Activated CD8-positive, alpha-beta T cell treated with anti-CD3 and anti-CD28 coated beads for 36 hours (primary cell): Measurements from ENCODE around the gene SLIT3. TPM values are rescaled to one million over a fixed set of nuclear protein-coding genes. Genes with fewer than 3 reads are reported as not detected.
A peak's percentile ranks its signal among the peaks of the same experiment; 100 is the strongest.

Source experiments
- ATAC-seq: fragments of 200-7000 bp; cut with Tn5 transposase; one replicate; pipeline ENCODE4 v1.10.0; 2021; ENCODE audit warnings: mild to moderate bottlenecking, moderate library complexity
- CTCF ChIA-PET: fragments of 350-600 bp; sonication (Branson Sonifier 250); formaldehyde crosslinking; loops from one replicate; lab custom pipeline; 2021; ENCODE audit warnings: antibody characterized with exemption; lab: Charles Lee
- POLR2A ChIA-PET: fragments of 350-600 bp; sonication (Branson Sonifier 250); formaldehyde crosslinking; loops from one replicate; lab custom pipeline; 2021; ENCODE audit warnings: antibody characterized with exemption; lab: Charles Lee
- DNase-seq: peaks from one replicate; pipeline ENCODE4 v3.0.0-alpha.2; 2020
- H3K27ac Mint-ChIP-seq: one replicate; pipeline ENCODE4 v1.8.0; 2021; ENCODE audit warnings: mild to moderate bottlenecking, mixed read lengths
- H3K27me3 Mint-ChIP-seq: one replicate; pipeline ENCODE4 v1.8.0; 2021; ENCODE audit warnings: mixed read lengths
- H3K36me3 Mint-ChIP-seq: one replicate; pipeline ENCODE4 v1.8.0; 2021; ENCODE audit warnings: low read depth, mixed read lengths
- H3K4me1 Mint-ChIP-seq: one replicate; pipeline ENCODE4 v1.8.0; 2021; ENCODE audit warnings: low read depth, mixed read lengths
- H3K4me3 Mint-ChIP-seq: one replicate; pipeline ENCODE4 v1.8.0; 2021; ENCODE audit warnings: mild to moderate bottlenecking, moderate library complexity, mixed read lengths
- H3K9me3 Mint-ChIP-seq: one replicate; pipeline ENCODE4 v1.8.0; 2021; ENCODE audit warnings: mixed read lengths
- intact Hi-C: fragments of 100-400 bp; cut with micrococcal nuclease; formaldehyde crosslinking; loops from one replicate; pipeline ENCODE4 v1.10.0; 2022
- total RNA-seq, 2 experiments: library from RNA; stranded (reverse); gene quantifications; one replicate each; pipeline ENCODE4 v1.2.3, GENCODE V29; 2021
- TF ChIP-seq, protein P1 (sequence below): fragments of 200-600 bp; IDR thresholded peaks from one replicate; pipeline ENCODE4 v1.8.0; 2022; ENCODE audit warnings: antibody characterized with exemption, mild to moderate bottlenecking

Gene SLIT3
- total RNA-seq, 2 experiments from 2014 or later, result 0.69 to 0.74 TPM

DNA sequence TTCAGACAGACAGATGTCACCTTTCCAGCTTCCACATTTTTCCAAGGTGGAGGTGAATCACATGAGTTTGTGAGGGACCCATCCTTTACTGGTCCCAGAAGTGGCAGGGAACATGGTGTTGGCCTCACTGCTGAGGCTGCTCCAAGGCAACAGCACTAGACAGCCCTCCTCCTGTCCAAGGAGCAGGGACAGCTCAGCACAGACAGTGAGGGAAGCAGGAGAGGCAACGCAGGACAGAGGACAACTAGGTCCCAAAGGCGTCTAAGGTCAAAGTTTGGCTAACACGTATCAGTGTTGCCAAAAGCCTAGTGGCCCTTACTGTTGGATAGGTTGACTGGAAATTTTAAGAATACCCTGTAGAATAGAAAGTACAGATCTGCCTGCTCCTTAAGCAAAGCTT, 470.1 kb downstream of the SLIT3 start:
- H3K27ac Mint-ChIP-seq, result no peak overlapping the region
- intact Hi-C loops, result no loop called here
- H3K4me3 Mint-ChIP-seq, result no peak overlapping the region
- H3K36me3 Mint-ChIP-seq, result no peaks in the 10 kb centered on the region
- H3K4me1 Mint-ChIP-seq, result peaks cover 4% of the 10 kb centered on the region
- H3K27me3 Mint-ChIP-seq, result no peaks in the 10 kb centered on the region
- ChIA-PET CTCF (no interaction called here), POLR2A (interaction anchor here (0.6 kb wide), 1 partner anchor 42 kb away, joined by 3 read pairs; no protein-coding TSS in a partner anchor)
- no peaks in the 10 kb centered on the region for H3K9me3 Mint-ChIP-seq
- ATAC-seq (no peak), DNase-seq (no peak)
- TF ChIP-seq, protein P1, sequence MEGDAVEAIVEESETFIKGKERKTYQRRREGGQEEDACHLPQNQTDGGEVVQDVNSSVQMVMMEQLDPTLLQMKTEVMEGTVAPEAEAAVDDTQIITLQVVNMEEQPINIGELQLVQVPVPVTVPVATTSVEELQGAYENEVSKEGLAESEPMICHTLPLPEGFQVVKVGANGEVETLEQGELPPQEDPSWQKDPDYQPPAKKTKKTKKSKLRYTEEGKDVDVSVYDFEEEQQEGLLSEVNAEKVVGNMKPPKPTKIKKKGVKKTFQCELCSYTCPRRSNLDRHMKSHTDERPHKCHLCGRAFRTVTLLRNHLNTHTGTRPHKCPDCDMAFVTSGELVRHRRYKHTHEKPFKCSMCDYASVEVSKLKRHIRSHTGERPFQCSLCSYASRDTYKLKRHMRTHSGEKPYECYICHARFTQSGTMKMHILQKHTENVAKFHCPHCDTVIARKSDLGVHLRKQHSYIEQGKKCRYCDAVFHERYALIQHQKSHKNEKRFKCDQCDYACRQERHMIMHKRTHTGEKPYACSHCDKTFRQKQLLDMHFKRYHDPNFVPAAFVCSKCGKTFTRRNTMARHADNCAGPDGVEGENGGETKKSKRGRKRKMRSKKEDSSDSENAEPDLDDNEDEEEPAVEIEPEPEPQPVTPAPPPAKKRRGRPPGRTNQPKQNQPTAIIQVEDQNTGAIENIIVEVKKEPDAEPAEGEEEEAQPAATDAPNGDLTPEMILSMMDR, result no peak

DNA sequence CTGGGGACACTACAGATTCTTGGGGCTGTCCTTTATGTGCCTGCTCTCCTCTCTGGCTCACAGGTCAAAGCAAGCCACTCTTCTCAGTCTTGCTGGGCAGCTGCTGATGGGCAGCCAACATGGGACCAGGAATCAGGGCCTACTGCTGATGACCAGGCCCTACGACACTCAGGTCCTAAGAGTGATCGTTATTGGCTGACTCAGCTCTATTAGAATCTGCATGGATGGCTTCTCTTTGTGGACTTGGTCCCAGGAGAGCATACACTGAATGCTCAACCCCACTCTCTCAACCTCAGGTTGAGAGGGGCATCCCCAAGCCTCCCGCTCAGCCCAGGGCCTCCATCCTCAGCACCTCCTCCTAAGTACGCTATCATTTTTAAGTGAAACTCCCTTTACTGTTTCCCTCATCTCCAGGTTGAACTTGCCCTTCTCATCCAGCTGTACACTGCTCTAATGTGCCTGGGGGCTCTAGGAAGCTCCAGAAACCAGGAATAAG, 471.0 kb downstream of the SLIT3 start:
- ChIA-PET POLR2A (no interaction called here), CTCF (no interaction called here)
- DNase-seq (no peak), ATAC-seq (peak; percentile 20)
- Mint-ChIP-seq H3K4me3 (no peak overlapping the region), H3K4me1 (peaks cover 2% of the 10 kb centered on the region), H3K9me3 (no peaks in the 10 kb centered on the region), H3K27ac (no peak overlapping the region), H3K27me3 (no peaks in the 10 kb centered on the region), H3K36me3 (no peaks in the 10 kb centered on the region)
- TF ChIP-seq, protein P1, result no peak
- intact Hi-C loops, result no loop called here

DNA sequence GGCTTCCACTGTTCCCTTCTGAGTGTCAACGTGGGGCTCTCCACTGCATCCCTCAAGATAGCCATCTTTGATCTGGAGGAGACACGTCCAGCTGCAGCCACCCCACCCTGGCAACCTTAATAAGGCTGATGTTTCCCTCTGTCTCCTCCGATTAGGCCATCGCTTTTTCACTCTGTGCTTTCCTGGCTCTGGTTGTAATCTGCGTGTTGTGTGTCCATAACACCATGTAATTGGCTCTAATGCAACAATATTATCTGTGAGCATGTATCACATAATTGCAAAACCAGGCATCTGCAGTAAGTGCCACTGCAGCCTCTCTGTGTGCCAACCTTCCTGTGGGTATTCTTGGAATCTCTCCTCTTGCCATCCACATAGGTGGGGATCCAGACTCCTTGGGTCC, 471.9 kb downstream of the SLIT3 start:
- Mint-ChIP-seq H3K9me3 (no peaks in the 10 kb centered on the region), H3K27me3 (no peaks in the 10 kb centered on the region), H3K4me1 (peaks cover 2% of the 10 kb centered on the region), H3K27ac (no peak overlapping the region), H3K36me3 (no peaks in the 10 kb centered on the region), H3K4me3 (no peak overlapping the region)
- intact Hi-C loops, result no loop called here
- DNase-seq (no peak), ATAC-seq (no peak)
- CTCF ChIA-PET, result interaction anchor here (1.9 kb wide), 1 partner anchor 8 kb away, joined by 6 read pairs; no protein-coding TSS in a partner anchor
- POLR2A ChIA-PET, result no interaction called here
- TF ChIP-seq, protein P1, result no peak

DNA sequence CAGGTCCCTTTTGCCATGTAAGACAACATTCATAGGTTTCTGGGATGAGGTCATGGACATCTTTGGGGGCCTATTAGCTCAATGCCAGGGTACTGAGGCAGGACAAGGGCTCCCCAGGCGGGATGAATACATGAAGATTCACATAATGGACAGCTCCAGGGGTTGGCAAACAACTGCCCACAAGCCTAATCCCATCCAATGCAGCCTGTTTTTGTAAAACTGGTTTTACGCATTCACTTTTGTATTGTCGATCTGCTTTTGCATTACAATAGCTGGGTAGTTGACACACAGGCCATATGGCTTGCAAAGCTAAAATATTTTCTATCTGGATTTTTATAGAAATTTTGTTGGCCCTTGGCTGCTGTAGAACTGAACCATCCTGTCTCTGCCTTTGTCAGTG, 473.3 kb downstream of the SLIT3 start:
- H3K9me3 Mint-ChIP-seq, result no peaks in the 10 kb centered on the region
- intact Hi-C loops, result no loop called here
- TF ChIP-seq, protein P1, result no peak
- H3K4me1 Mint-ChIP-seq, result peaks cover 6% of the 10 kb centered on the region
- H3K4me3 Mint-ChIP-seq, result no peak overlapping the region
- ATAC-seq (no peak), DNase-seq (no peak)
- H3K27ac Mint-ChIP-seq, result no peak overlapping the region
- POLR2A ChIA-PET, result no interaction called here
- H3K36me3 Mint-ChIP-seq, result no peaks in the 10 kb centered on the region
- no peaks in the 10 kb centered on the region for H3K27me3 Mint-ChIP-seq
- CTCF ChIA-PET, result interaction anchor here (1.9 kb wide), 1 partner anchor 9 kb away, joined by 6 read pairs; no protein-coding TSS in a partner anchor

DNA sequence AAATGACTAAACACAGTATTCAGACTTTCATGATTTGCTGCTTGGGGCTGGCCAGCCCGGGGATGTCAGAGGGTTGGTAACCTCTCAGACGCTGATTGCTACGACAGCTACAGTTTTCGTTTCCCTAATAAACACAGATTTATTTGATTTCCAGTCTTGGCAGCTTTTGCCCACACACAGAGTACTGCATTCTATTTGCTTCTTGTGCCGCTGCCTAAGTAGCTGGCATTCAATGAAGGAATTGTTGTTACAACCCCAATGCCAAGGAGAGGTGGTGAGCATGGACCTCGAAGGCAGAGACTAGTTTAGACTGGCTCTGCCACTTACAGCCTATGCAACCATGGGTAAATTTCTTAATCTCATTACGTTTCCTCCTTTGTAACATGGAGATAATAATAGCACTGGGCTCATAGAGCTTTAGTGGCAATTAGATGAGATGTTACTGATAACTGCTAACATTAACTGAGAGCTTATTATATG, 474.7 kb downstream of the SLIT3 start:
- TF ChIP-seq, protein P1, result no peak
- H3K36me3 Mint-ChIP-seq, result no peaks in the 10 kb centered on the region
- no peaks in the 10 kb centered on the region for H3K27me3 Mint-ChIP-seq
- ChIA-PET CTCF (interaction anchor here (0.9 kb wide), 1 partner anchor 10 kb away, joined by 3 read pairs; no protein-coding TSS in a partner anchor), POLR2A (no interaction called here)
- no peak overlapping the region for H3K27ac Mint-ChIP-seq
- no peak overlapping the region for H3K4me3 Mint-ChIP-seq
- no peak for ATAC-seq
- H3K4me1 Mint-ChIP-seq, result peaks cover 11% of the 10 kb centered on the region
- intact Hi-C loops, result no loop called here
- no peak for DNase-seq
- H3K9me3 Mint-ChIP-seq, result no peaks in the 10 kb centered on the region
